Activated T-cell treated with anti-CD3 and anti-CD28 coated beads, Interleukin-2, amount 50 U/mL, for 72 hours (primary cell): Measurements from ENCODE around the gene ADIG. TPM values are rescaled to one million over a fixed set of nuclear protein-coding genes. Genes with fewer than 3 reads are reported as not detected.

Experiments
- ATAC-seq, 2 donors: fragments of 150-1000 bp; cut with Tn5 transposase; replicated peaks in 1 of 2; 2 replicates each; pipeline ENCODE4 v1.10.0; 2021; ENCODE audit warnings: moderate library complexity in 2 of 2, mild to moderate bottlenecking in 1 of 2
- DNase-seq, 2 donors: peaks; one replicate each; pipeline ENCODE4 v3.0.0; 2021 to 2022; ENCODE audit warnings: mixed read lengths in 1 of 2
- H3K27ac Mint-ChIP-seq: one replicate; pipeline ENCODE4 v1.8.0; 2022; ENCODE audit warnings: mild to moderate bottlenecking, moderate library complexity, mixed read lengths
- H3K27me3 Mint-ChIP-seq: one replicate; pipeline ENCODE4 v1.8.0; 2022; ENCODE audit warnings: low read depth, mixed read lengths
- H3K36me3 Mint-ChIP-seq, 2 donors: one replicate each; pipeline ENCODE4 v1.8.0; 2022; ENCODE audit warnings: mixed read lengths in 2 of 2, mild to moderate bottlenecking in 1 of 2; ENCODE audit not compliant: insufficient read depth in 2 of 2
- H3K4me1 Mint-ChIP-seq: one replicate; pipeline ENCODE4 v1.8.0; 2022; ENCODE audit warnings: low read depth, mixed read lengths
- H3K4me3 Mint-ChIP-seq, 2 donors: one replicate each; pipeline ENCODE4 v1.8.0; 2022; ENCODE audit warnings: mild to moderate bottlenecking in 2 of 2, mixed read lengths in 2 of 2, moderate library complexity in 2 of 2
- H3K9me3 Mint-ChIP-seq, 2 donors: one replicate each; pipeline ENCODE4 v1.8.0; 2022; ENCODE audit warnings: mixed read lengths in 2 of 2
- total RNA-seq, 2 donors: library from RNA; stranded (reverse); gene quantifications; one replicate each; pipeline ENCODE4 v1.2.3, GENCODE V29; 2022

Gene ADIG
- total RNA-seq, 2 donors from 2014 or later = not detected

- DNase-seq = no peak
- no peak for ATAC-seq
- Mint-ChIP-seq H3K27me3 (peaks cover 62% of the 10 kb centered on the region), H3K9me3 (no peaks in the 10 kb centered on the region), H3K4me3 (no peak overlapping the region), H3K36me3 (no peaks in the 10 kb centered on the region), H3K27ac (no peak overlapping the region), H3K4me1 (peaks cover 6% of the 10 kb centered on the region)
These were observed 18.4 kb downstream of the ADIG start for GRCh38 chr20:38599410-38599882.

- H3K27ac Mint-ChIP-seq = no peak overlapping the region
- peaks cover 65% of the 10 kb centered on the region for H3K27me3 Mint-ChIP-seq
- H3K4me3 Mint-ChIP-seq = no peak overlapping the region
- peaks cover 6% of the 10 kb centered on the region for H3K4me1 Mint-ChIP-seq
- no peaks in the 10 kb centered on the region for H3K36me3 Mint-ChIP-seq
- no peaks in the 10 kb centered on the region for H3K9me3 Mint-ChIP-seq
- ATAC-seq (no peak), DNase-seq (no peak)
These were observed 19.1 kb downstream of the ADIG start for GRCh38 chr20:38600057-38600456.

GRCh38 chr20:38601216-38602184, 20.5 kb downstream of the ADIG start, which contains the start of gene ARHGAP40:
ARHGAP40 (plus strand) TSS chr20:38601809.
- peak within 1 kb of the TSS; percentile 46 to 78 for H3K4me3 Mint-ChIP-seq
- ATAC-seq (peak; percentile 60 to 86), DNase-seq (peak; percentile 11 to 23)
- peaks cover 76% of the 10 kb centered on the region for H3K27me3 Mint-ChIP-seq
- H3K27ac Mint-ChIP-seq = no peak within 1 kb of the TSS
- no peaks in the 10 kb centered on the region for H3K9me3 Mint-ChIP-seq
- H3K36me3 Mint-ChIP-seq = no peaks in the 10 kb centered on the region
- H3K4me1 Mint-ChIP-seq = peaks cover 6% of the 10 kb centered on the region

GRCh38 chr20:38602185-38602581, 21.2 kb downstream of the ADIG start:
- no peak for DNase-seq
- Mint-ChIP-seq H3K27me3 (peaks cover 76% of the 10 kb centered on the region), H3K9me3 (no peaks in the 10 kb centered on the region), H3K4me3 (peak overlapping the region in 1 of 2 donors; percentile 78), H3K4me1 (peaks cover 6% of the 10 kb centered on the region), H3K36me3 (no peaks in the 10 kb centered on the region), H3K27ac (no peak overlapping the region)
- no peak for ATAC-seq

GRCh38 chr20:38603286-38603685, 22.3 kb downstream of the ADIG start:
- peaks cover 75% of the 10 kb centered on the region for H3K27me3 Mint-ChIP-seq
- no peak for ATAC-seq
- no peak overlapping the region for H3K27ac Mint-ChIP-seq
- no peak overlapping the region for H3K4me3 Mint-ChIP-seq
- no peak for DNase-seq
- H3K4me1 Mint-ChIP-seq = peaks cover 6% of the 10 kb centered on the region
- H3K36me3 Mint-ChIP-seq = no peaks in the 10 kb centered on the region
- H3K9me3 Mint-ChIP-seq = no peaks in the 10 kb centered on the region

- ATAC-seq (no peak), DNase-seq (no peak)
- Mint-ChIP-seq H3K36me3 (no peaks in the 10 kb centered on the region), H3K9me3 (no peaks in the 10 kb centered on the region), H3K27ac (no peak overlapping the region), H3K4me3 (no peak overlapping the region), H3K4me1 (peaks cover 6% of the 10 kb centered on the region), H3K27me3 (peaks cover 70% of the 10 kb centered on the region)
These were observed 23.9 kb downstream of the ADIG start for GRCh38 chr20:38604873-38605303.

- ATAC-seq (no peak), DNase-seq (no peak)
- H3K36me3 Mint-ChIP-seq = no peaks in the 10 kb centered on the region
- H3K9me3 Mint-ChIP-seq = no peaks in the 10 kb centered on the region
- peaks cover 52% of the 10 kb centered on the region for H3K27me3 Mint-ChIP-seq
- H3K4me3 Mint-ChIP-seq = no peak overlapping the region
- no peak overlapping the region for H3K27ac Mint-ChIP-seq
- no peaks in the 10 kb centered on the region for H3K4me1 Mint-ChIP-seq
These were observed 26.4 kb downstream of the ADIG start for GRCh38 chr20:38607351-38607750.

- Mint-ChIP-seq H3K27ac (no peak overlapping the region), H3K36me3 (no peaks in the 10 kb centered on the region), H3K27me3 (peaks cover 43% of the 10 kb centered on the region), H3K4me3 (no peak overlapping the region), H3K9me3 (no peaks in the 10 kb centered on the region), H3K4me1 (no peaks in the 10 kb centered on the region)
- no peak for ATAC-seq
- no peak for DNase-seq
These were observed 27.2 kb downstream of the ADIG start for GRCh38 chr20:38608188-38608587.

- DNase-seq = no peak
- ATAC-seq = no peak
- Mint-ChIP-seq H3K27me3 (peaks cover 32% of the 10 kb centered on the region), H3K4me1 (no peaks in the 10 kb centered on the region), H3K27ac (no peak overlapping the region), H3K4me3 (no peak overlapping the region), H3K36me3 (no peaks in the 10 kb centered on the region), H3K9me3 (no peaks in the 10 kb centered on the region)
These were observed 28.8 kb downstream of the ADIG start for GRCh38 chr20:38609815-38610214.

GRCh38 chr20:38610521-38610920, 29.5 kb downstream of the ADIG start:
- Mint-ChIP-seq H3K27me3 (peaks cover 25% of the 10 kb centered on the region), H3K4me3 (no peak overlapping the region), H3K36me3 (no peaks in the 10 kb centered on the region), H3K4me1 (no peaks in the 10 kb centered on the region), H3K9me3 (no peaks in the 10 kb centered on the region), H3K27ac (no peak overlapping the region)
- ATAC-seq (no peak), DNase-seq (no peak)

GRCh38 chr20:38612751-38613515, 31.9 kb downstream of the ADIG start:
- no peaks in the 10 kb centered on the region for H3K9me3 Mint-ChIP-seq
- H3K4me3 Mint-ChIP-seq = no peak overlapping the region
- H3K4me1 Mint-ChIP-seq = no peaks in the 10 kb centered on the region
- DNase-seq (no peak), ATAC-seq (no peak)
- H3K27me3 Mint-ChIP-seq = peaks cover 25% of the 10 kb centered on the region
- H3K36me3 Mint-ChIP-seq = no peaks in the 10 kb centered on the region
- H3K27ac Mint-ChIP-seq = no peak overlapping the region

- peaks cover 31% of the 10 kb centered on the region for H3K27me3 Mint-ChIP-seq
- H3K4me3 Mint-ChIP-seq = no peak overlapping the region
- ATAC-seq (no peak), DNase-seq (no peak)
- no peak overlapping the region for H3K27ac Mint-ChIP-seq
- no peaks in the 10 kb centered on the region for H3K9me3 Mint-ChIP-seq
- no peaks in the 10 kb centered on the region for H3K4me1 Mint-ChIP-seq
- no peaks in the 10 kb centered on the region for H3K36me3 Mint-ChIP-seq
These were observed 34.3 kb downstream of the ADIG start for GRCh38 chr20:38615283-38615682.

- no peaks in the 10 kb centered on the region for H3K36me3 Mint-ChIP-seq
- ATAC-seq = no peak
- no peaks in the 10 kb centered on the region for H3K9me3 Mint-ChIP-seq
- H3K4me3 Mint-ChIP-seq = no peak overlapping the region
- H3K27ac Mint-ChIP-seq = no peak overlapping the region
- peaks cover 43% of the 10 kb centered on the region for H3K27me3 Mint-ChIP-seq
- H3K4me1 Mint-ChIP-seq = no peaks in the 10 kb centered on the region
- no peak for DNase-seq
These were observed 35.5 kb downstream of the ADIG start for GRCh38 chr20:38616457-38616856.
